IMR-90 (cell line): ENCODE measurements around the gene S100A16. TPM values are rescaled to one million over a fixed set of nuclear protein-coding genes. Genes with fewer than 3 reads are reported as not detected.

Source experiments
- ATAC-seq: fragments of 200-7000 bp; cut with Tn5 transposase; 2 replicates; pipeline ENCODE4 v1.9.1; 2020; ENCODE audit warnings: low read depth, mild to moderate bottlenecking, moderate library complexity
- BruUV-seq: library from RNA; stranded (reverse); fragments of 400-500 nt; replicated peaks from 2 replicates; lab custom pipeline; 2021; lab: Mats Ljungman, UMichigan
- CTCF ChIA-PET: fragments of 300-600 bp; formaldehyde crosslinking; extraction: SDS; loops from one replicate; lab custom pipeline; 2021; ENCODE audit warnings: antibody characterized with exemption; lab: Yijun Ruan, JAX
- POLR2A ChIA-PET: fragments of 300-600 bp; sonication (Branson Sonifier 250); formaldehyde crosslinking; loops from one replicate; lab custom pipeline; 2022; ENCODE audit warnings: antibody characterized with exemption; ENCODE audit not compliant: unreplicated experiment; lab: Charles Lee
- DNase-seq: peaks from one replicate; pipeline ENCODE4 v3.0.0; 2013
- H2AFZ ChIP-seq: replicated peaks from 2 replicates; pipeline ENCODE3; 2013; ENCODE audit warnings: low read length, mild to moderate bottlenecking; ENCODE audit not compliant: poor library complexity
- H2AK5ac ChIP-seq: 2 replicates; pipeline ENCODE4 v1.6.1; 2013; ENCODE audit warnings: low read depth, low read length, inconsistent platforms
- H2AK9ac ChIP-seq: replicated peaks from 2 replicates; pipeline ENCODE3; 2013; ENCODE audit warnings: mild to moderate bottlenecking, low read depth, low read length, moderate library complexity; ENCODE audit not compliant: poor library complexity
- H2BK120ac ChIP-seq: 2 replicates; pipeline ENCODE4 v1.6.1; 2013; ENCODE audit warnings: low read depth, low read length, inconsistent platforms
- H2BK15ac ChIP-seq: 3 replicates; pipeline ENCODE4 v1.6.1; 2013; ENCODE audit warnings: low read depth, low read length, inconsistent platforms
- H2BK20ac ChIP-seq: 2 replicates; pipeline ENCODE4 v1.6.1; 2013; ENCODE audit warnings: low read depth, mild to moderate bottlenecking, inconsistent platforms, low read length, moderate library complexity
- H2BK5ac ChIP-seq: 2 replicates; pipeline ENCODE4 v1.6.1; 2013; ENCODE audit warnings: mild to moderate bottlenecking, low read depth, low read length, inconsistent platforms; ENCODE audit not compliant: poor library complexity, severe bottlenecking
- H3K14ac ChIP-seq: replicated peaks from 2 replicates; pipeline ENCODE4 v1.6.1; 2013; ENCODE audit warnings: low read depth, low read length, inconsistent platforms
- H3K18ac ChIP-seq: 2 replicates; pipeline ENCODE4 v1.6.1; 2013; ENCODE audit warnings: low read depth, low read length, control low read depth
- H3K23ac ChIP-seq: 2 replicates; pipeline ENCODE4 v1.6.1; 2013; ENCODE audit warnings: low read depth, low read length, inconsistent platforms
- H3K27ac ChIP-seq: 2 replicates; pipeline ENCODE4 v1.5.1; 2013; ENCODE audit warnings: mild to moderate bottlenecking, control low read depth, low read length; ENCODE audit not compliant: insufficient read depth
- H3K27me3 ChIP-seq: 2 replicates; pipeline ENCODE4 v1.6.1; 2013; ENCODE audit warnings: low read length; ENCODE audit not compliant: control insufficient read depth, insufficient read depth
- H3K36me3 ChIP-seq: 2 replicates; pipeline ENCODE4 v1.6.1; 2013; ENCODE audit warnings: low read length, mixed read lengths; ENCODE audit not compliant: control insufficient read depth, insufficient read depth
- H3K4ac ChIP-seq: 2 replicates; pipeline ENCODE4 v1.6.1; 2013; ENCODE audit warnings: low read depth, low read length, inconsistent platforms
- H3K4me1 ChIP-seq: 2 replicates; pipeline ENCODE4 v1.6.1; 2013; ENCODE audit warnings: low read length, mixed read lengths; ENCODE audit not compliant: control insufficient read depth, insufficient read depth
- H3K4me2 ChIP-seq: 2 replicates; pipeline ENCODE4 v1.6.1; 2013; ENCODE audit warnings: low read depth, mild to moderate bottlenecking, control low read depth, low read length, moderate library complexity
- H3K4me3 ChIP-seq: 2 replicates; pipeline ENCODE4 v1.5.1; 2013; ENCODE audit warnings: low read depth, mild to moderate bottlenecking, control low read depth, low read length, moderate library complexity; ENCODE audit not compliant: insufficient read depth
- H3K56ac ChIP-seq: 2 replicates; pipeline ENCODE4 v1.6.1; 2013; ENCODE audit warnings: low read length, inconsistent platforms; ENCODE audit not compliant: insufficient read depth; ENCODE audit errors: extremely low read depth
- H3K79me1 ChIP-seq, 2 experiments: 2 replicates each; pipeline ENCODE4 v1.6.1; 2013; ENCODE audit warnings: low read length in 2 of 2, inconsistent platforms in 1 of 2, low read depth in 1 of 2
- H3K9ac ChIP-seq: 2 replicates; pipeline ENCODE4 v1.6.1; 2013; ENCODE audit warnings: low read depth, low read length, control low read depth
- H3K9me1 ChIP-seq: 2 replicates; pipeline ENCODE4 v1.6.1; 2013; ENCODE audit warnings: low read length, inconsistent platforms; ENCODE audit not compliant: insufficient read depth
- H3K9me3 ChIP-seq: 2 replicates; pipeline ENCODE4 v1.6.1; 2013; ENCODE audit warnings: low read length; ENCODE audit not compliant: control insufficient read depth, insufficient read depth
- H4K20me1 ChIP-seq: 2 replicates; pipeline ENCODE4 v1.6.1; 2013; ENCODE audit warnings: low read length, inconsistent platforms; ENCODE audit not compliant: insufficient read depth
- H4K5ac ChIP-seq: 2 replicates; pipeline ENCODE4 v1.6.1; 2013; ENCODE audit warnings: mild to moderate bottlenecking, low read depth, low read length, control low read depth
- H4K8ac ChIP-seq, 2 experiments: 2 replicates each; pipeline ENCODE4 v1.6.1; 2013; ENCODE audit warnings: low read depth in 2 of 2, low read length in 2 of 2, control low read depth in 1 of 2, inconsistent platforms in 1 of 2
- H4K91ac ChIP-seq: 2 replicates; pipeline ENCODE4 v1.6.1; 2013; ENCODE audit warnings: low read depth, low read length, inconsistent platforms; ENCODE audit not compliant: insufficient read depth
- BHLHE40 ChIP-seq: fragments of 150-350 bp; IDR thresholded peaks from 2 replicates; pipeline ENCODE4 v1.6.1; 2016; ENCODE audit warnings: mild to moderate bottlenecking, low read depth, low read length
- CHD1 ChIP-seq: IDR thresholded peaks from 2 replicates; pipeline ENCODE4 v1.6.1; 2012; ENCODE audit warnings: low read depth, low read length, improper control_type of control experiment
- ELK1 ChIP-seq: fragments of 150-350 bp; IDR thresholded peaks from 2 replicates; pipeline ENCODE4 v1.6.1; 2016; ENCODE audit warnings: low read depth, mild to moderate bottlenecking, low read length, moderate library complexity, borderline replicate concordance
- FOS ChIP-seq: fragments of 150-350 bp; IDR thresholded peaks from 2 replicates; pipeline ENCODE4 v1.6.1; 2016; ENCODE audit warnings: low read depth, low read length
- MAZ ChIP-seq: IDR thresholded peaks from 2 replicates; pipeline ENCODE4 v1.6.1; 2012; ENCODE audit warnings: low read depth, mild to moderate bottlenecking, low read length, improper control_type of control experiment, moderate library complexity, borderline replicate concordance
- MXI1 ChIP-seq: IDR thresholded peaks from 2 replicates; pipeline ENCODE4 v1.6.1; 2012; ENCODE audit warnings: low read depth, mild to moderate bottlenecking, low read length, moderate library complexity, borderline replicate concordance
- NFE2L2 ChIP-seq: fragments of 150-350 bp; IDR thresholded peaks from 2 replicates; pipeline ENCODE4 v1.6.1; 2016; ENCODE audit warnings: low read depth, mild to moderate bottlenecking, low read length
- POLR2A ChIP-seq: IDR thresholded peaks from 2 replicates; pipeline ENCODE4 v1.6.1; 2012; ENCODE audit warnings: mild to moderate bottlenecking, low read depth, low read length
- RAD21 ChIP-seq: IDR thresholded peaks from 2 replicates; pipeline ENCODE4 v1.6.1; 2012; ENCODE audit warnings: low read length, improper control_type of control experiment
- RCOR1 ChIP-seq: IDR thresholded peaks from 2 replicates; pipeline ENCODE4 v1.6.1; 2012; ENCODE audit warnings: mild to moderate bottlenecking, low read length, improper control_type of control experiment; ENCODE audit not compliant: insufficient replicate concordance
- RFX5 ChIP-seq: IDR thresholded peaks from 2 replicates; pipeline ENCODE4 v1.8.0; 2012; ENCODE audit warnings: low read depth, mild to moderate bottlenecking, low read length, moderate library complexity
- SMC3 ChIP-seq: fragments of 150-350 bp; IDR thresholded peaks from 2 replicates; pipeline ENCODE4 v1.6.1; 2016; ENCODE audit warnings: low read depth, mild to moderate bottlenecking, antibody characterized with exemption, low read length, moderate library complexity
- WGBS, 2 experiments: methylation state at CpG; one replicate each; pipeline versions ENCODE4 v1.1.5 to v1.1.7; 2013; ENCODE audit warnings: missing lambda C conversion rate in 2 of 2; ENCODE audit not compliant: insufficient read length in 1 of 2; ENCODE audit errors: extremely low coverage in 2 of 2; 5-methylcytosine and 5-hydroxymethylcytosine counted together
- dilution Hi-C: fragments of 300-500 bp; cut with HindIII; formaldehyde crosslinking; loops from one replicate; pipeline ENCODE4 v1.14.3; 2018; ENCODE audit warnings: low sequenced_read_pairs; ENCODE audit not compliant: unreplicated experiment
- in situ Hi-C: fragments of 300-500 bp; cut with MboI; formaldehyde crosslinking; loops from 3 replicates; pipeline ENCODE4 v1.14.3; 2019; ENCODE audit warnings: low sequenced_read_pairs, inconsistent platforms, mixed read lengths
- intact Hi-C: fragments of 100-400 bp; cut with micrococcal nuclease; formaldehyde crosslinking; loops from 2 replicates; pipeline ENCODE4 v1.10.0; 2022
- polyA plus RNA-seq, 3 experiments: library from polyadenylated mRNA; depleted of rRNA; stranded (reverse); fragments of >200 nt; gene quantifications; 2 replicates each; pipeline ENCODE4 v1.2.3, GENCODE V29; 2012; ENCODE audit warnings: low replicate concordance in 1 of 3
- total RNA-seq: library from RNA; depleted of rRNA; stranded (reverse); fragments of >200 nt; gene quantifications from 2 replicates; pipeline ENCODE4 v1.2.3, GENCODE V29; 2012

S100A16 gene
- total and polyA plus RNA-seq, 2 of the 4 experiments (the other 2 are of a cell fraction), result 201 to 515 TPM

GRCh38 chr1:153619171-153619570, 6.2 kb upstream of the S100A16 start:
- 90% methylated on average over 3 of the region's 6 CpGs; no CpG with 5 or more reads in 1 of the 2 experiments for WGBS, 2 experiments
- Histone ChIP-seq H2AK5ac (no peak overlapping the region), H4K8ac (no peak overlapping the region), H2AK9ac (no peak overlapping the region), H3K9me1 (0 out of 2 replicates have a peak, but pooled peaks cover 4% of the 10 kb centered on the region), H3K14ac (no peak overlapping the region), H3K36me3 (peaks cover 24% of the 10 kb centered on the region), H4K91ac (no peak overlapping the region), H3K18ac (no peak overlapping the region), H4K5ac (no peak overlapping the region), H4K20me1 (no peaks in the 10 kb centered on the region), H2AFZ (no peak overlapping the region), H3K9ac (no peak overlapping the region), H2BK120ac (no peak overlapping the region), H2BK15ac (no peak overlapping the region), H3K56ac (no peak overlapping the region), H2BK20ac (no peak overlapping the region), H2BK5ac (no peak overlapping the region), H3K4me2 (no peak overlapping the region), H3K79me1 (peaks cover 7 to 16% of the 10 kb centered on the region in 2 experiments; a peak in 3 of 4 replicates), H3K23ac (no peak overlapping the region), H3K4me3 (no peak overlapping the region), H3K9me3 (no peaks in the 10 kb centered on the region), H3K27ac (no peak overlapping the region), H3K4ac (no peak overlapping the region), H3K4me1 (peaks cover 3% of the 10 kb centered on the region; the same call in 1 of the 2 replicates), H3K27me3 (no peaks in the 10 kb centered on the region)
- TF ChIP-seq BHLHE40 (no peak), MXI1 (no peak), CHD1 (no peak), MAZ (no peak), FOS (no peak), SMC3 (no peak), ELK1 (no peak), NFE2L2 (no peak), RCOR1 (no peak), RFX5 (no peak), RAD21 (no peak), POLR2A (no peak)
- dilution Hi-C loops (no loop called here), intact Hi-C loops (no loop called here), in situ Hi-C loops (no loop called here)
- CTCF ChIA-PET, result interaction anchor here (2.3 to 2.5 kb wide), 2 partner anchors 14 to 47 kb away, joined by 6 to 15 read pairs; partner anchors contain the start of gene CHTOP
- no TSS peak for BruUV-seq
- POLR2A ChIA-PET, result interaction anchor here (0.6 kb wide), 1 partner anchor 8 kb away, joined by 3 read pairs; the partner anchor contains the start of gene S100A13
- ATAC-seq, result no peak
- no peak for DNase-seq
